ENCODE data around the gene ANGEL1.

DNA sequence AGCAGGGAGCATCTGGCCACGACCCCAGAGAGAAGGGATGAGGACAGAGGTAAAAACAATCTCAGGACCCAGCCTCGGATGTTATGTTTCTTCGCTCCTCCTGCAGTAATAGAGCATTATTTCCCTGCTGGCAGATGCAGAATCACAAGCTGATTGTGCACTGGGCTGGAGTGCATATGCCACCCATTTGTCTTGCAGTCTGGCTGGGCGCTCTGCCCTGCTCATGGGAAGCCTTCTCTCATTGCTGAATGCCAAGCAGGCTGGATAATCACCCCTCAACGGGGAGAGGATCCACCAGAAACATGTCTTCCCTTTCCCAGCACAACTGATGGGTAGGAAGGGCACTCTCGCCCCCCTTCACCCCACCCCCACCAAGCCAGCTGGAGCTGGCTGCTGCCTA is 59.9 kb downstream of the ANGEL1 start:
- TF ChIP-seq, protein P1, sequence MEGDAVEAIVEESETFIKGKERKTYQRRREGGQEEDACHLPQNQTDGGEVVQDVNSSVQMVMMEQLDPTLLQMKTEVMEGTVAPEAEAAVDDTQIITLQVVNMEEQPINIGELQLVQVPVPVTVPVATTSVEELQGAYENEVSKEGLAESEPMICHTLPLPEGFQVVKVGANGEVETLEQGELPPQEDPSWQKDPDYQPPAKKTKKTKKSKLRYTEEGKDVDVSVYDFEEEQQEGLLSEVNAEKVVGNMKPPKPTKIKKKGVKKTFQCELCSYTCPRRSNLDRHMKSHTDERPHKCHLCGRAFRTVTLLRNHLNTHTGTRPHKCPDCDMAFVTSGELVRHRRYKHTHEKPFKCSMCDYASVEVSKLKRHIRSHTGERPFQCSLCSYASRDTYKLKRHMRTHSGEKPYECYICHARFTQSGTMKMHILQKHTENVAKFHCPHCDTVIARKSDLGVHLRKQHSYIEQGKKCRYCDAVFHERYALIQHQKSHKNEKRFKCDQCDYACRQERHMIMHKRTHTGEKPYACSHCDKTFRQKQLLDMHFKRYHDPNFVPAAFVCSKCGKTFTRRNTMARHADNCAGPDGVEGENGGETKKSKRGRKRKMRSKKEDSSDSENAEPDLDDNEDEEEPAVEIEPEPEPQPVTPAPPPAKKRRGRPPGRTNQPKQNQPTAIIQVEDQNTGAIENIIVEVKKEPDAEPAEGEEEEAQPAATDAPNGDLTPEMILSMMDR (conservative IDR thresholded peaks at IDR 0.05 in 1 of 2, IDR thresholded peaks at IDR 0.05 in 1 of 2; ENCODE audit: low read depth in 1 of 2, low read length in 2 of 2), result no peak
- TF ChIP-seq EZH2 (IDR thresholded peaks at IDR 0.05; ENCODE audit: low read length, missing control alignments), result no peak
